HepG2 (cell line): ENCODE measurements around the gene CSTF1. TPM values are rescaled to one million over a fixed set of nuclear protein-coding genes. Genes with fewer than 3 reads are reported as not detected.
A peak's percentile ranks its signal among the peaks of the same experiment; 100 is the strongest.

Experiments
- ATAC-seq: fragments of 200-7000 bp; cut with Tn5 transposase; 3 replicates; pipeline ENCODE4 v1.9.1; 2020; ENCODE audit warnings: mild to moderate bottlenecking, moderate library complexity
- BruUV-seq: library from RNA; stranded (reverse); fragments of 400-500 nt; replicated peaks from 2 replicates; lab custom pipeline; 2021; lab: Mats Ljungman, UMichigan
- CTCF ChIA-PET: fragments of 300-600 bp; formaldehyde crosslinking; extraction: SDS; loops from one replicate; lab custom pipeline; 2021; ENCODE audit warnings: low total read pairs, inconsistent platforms, low intra/inter-chr PET ratio; lab: Yijun Ruan, JAX
- POLR2A ChIA-PET: fragments of 350-600 bp; sonication (Branson Sonifier 250); formaldehyde crosslinking; loops from one replicate; lab custom pipeline; 2020; ENCODE audit warnings: antibody characterized with exemption, inconsistent platforms; lab: Yijun Ruan, JAX
- DNase-seq: peaks from one replicate; pipeline ENCODE4 v3.0.0-alpha.2; 2015; ENCODE audit warnings: low spot score
- FAIRE-seq: peaks from 3 replicates; lab custom pipeline; 2011; peaks lifted over from hg19 to GRCh38; lab: Jason Lieb, UNC
- H2AFZ ChIP-seq: one replicate; pipeline ENCODE4 v1.6.1; 2011; ENCODE audit warnings: low read length, inconsistent platforms
- H3K27ac ChIP-seq: fragments of 300-600 bp; 3 replicates; pipeline ENCODE4 v1.8.0; 2011; ENCODE audit warnings: mixed run types, mild to moderate bottlenecking, mixed read lengths, low read length, inconsistent platforms; ENCODE audit not compliant: insufficient read depth; ENCODE audit errors: extremely low read length
- H3K27me3 ChIP-seq, 2 experiments: fragments of 200-600 bp in 1 of 2; 2 replicates in 1 of 2; 3 replicates in 1 of 2; pipeline versions ENCODE4 v1.6.0 to v1.8.0; 2011; ENCODE audit warnings: low read length in 2 of 2, mild to moderate bottlenecking in 2 of 2, moderate library complexity in 2 of 2, inconsistent platforms in 1 of 2; ENCODE audit not compliant: insufficient read depth in 2 of 2, control insufficient read depth in 1 of 2
- H3K36me3 ChIP-seq, 2 experiments: fragments of 200-600 bp in 1 of 2; replicated peaks in 1 of 2; 2 replicates in 1 of 2; 3 replicates in 1 of 2; pipeline versions ENCODE4 v1.5.1 to v1.8.0; 2011; ENCODE audit warnings: low read length in 2 of 2, inconsistent platforms in 1 of 2; ENCODE audit not compliant: insufficient read depth in 2 of 2, control insufficient read depth in 1 of 2
- H3K4me1 ChIP-seq: 2 replicates; pipeline ENCODE4 v1.5.1; 2012; ENCODE audit warnings: low read length, inconsistent platforms; ENCODE audit not compliant: insufficient read depth
- H3K4me2 ChIP-seq: 2 replicates; pipeline ENCODE4 v1.6.0; 2011; ENCODE audit warnings: low read depth, low read length, inconsistent platforms
- H3K4me3 ChIP-seq, 3 experiments: fragments of 200-600 bp in 1 of 3; sonication (generic), shearing (Covaris generic) in 1 of 3; replicated peaks in 1 of 3; 2 replicates each; pipeline ENCODE4 v1.5.1; 2011 to 2016; ENCODE audit warnings: low read length in 3 of 3, inconsistent platforms in 2 of 3, low read depth in 2 of 3, mild to moderate bottlenecking in 2 of 3, control low read depth in 1 of 3, mixed read lengths in 1 of 3; ENCODE audit not compliant: insufficient read depth in 1 of 3
- H3K79me2 ChIP-seq: one replicate; pipeline ENCODE4 v1.6.1; 2011; ENCODE audit warnings: low read length, inconsistent platforms; ENCODE audit not compliant: insufficient read depth
- H3K9ac ChIP-seq: 2 replicates; pipeline ENCODE4 v1.6.0; 2011; ENCODE audit warnings: mild to moderate bottlenecking, low read depth, low read length, inconsistent platforms; ENCODE audit not compliant: insufficient read depth
- H3K9me3 ChIP-seq: 2 replicates; pipeline ENCODE4 v1.5.1; 2012; ENCODE audit warnings: mild to moderate bottlenecking, low read length
- H4K20me1 ChIP-seq: 2 replicates; pipeline ENCODE4 v1.6.0; 2011; ENCODE audit warnings: inconsistent platforms, mild to moderate bottlenecking, low read length, moderate library complexity; ENCODE audit not compliant: insufficient read depth
- ATF2 ChIP-seq: sonication (generic); formaldehyde crosslinking; IDR thresholded peaks from 2 replicates; pipeline ENCODE4 v1.4.0; 2020; ENCODE audit warnings: missing genetic modification reagents
- DR1 ChIP-seq: sonication (generic); formaldehyde crosslinking; IDR thresholded peaks from 2 replicates; pipeline ENCODE4 v1.8.0; 2021; ENCODE audit warnings: mild to moderate bottlenecking, missing genetic modification reagents, inconsistent platforms
- ERF ChIP-seq: IDR thresholded peaks from 2 replicates; pipeline ENCODE4 v1.6.1; 2018; ENCODE audit warnings: missing biosample characterization, missing genetic modification reagents
- ISX ChIP-seq: sonication (generic); formaldehyde crosslinking; conservative IDR thresholded peaks from 2 replicates; pipeline ENCODE4 v1.5.0; 2020; ENCODE audit warnings: missing genetic modification reagents
- KAT2B ChIP-seq: fragments of 150-350 bp; IDR thresholded peaks from 2 replicates; pipeline ENCODE4 v1.6.1; 2014; ENCODE audit warnings: low read depth, low read length, borderline replicate concordance
- MXD1 ChIP-seq: sonication (generic); formaldehyde crosslinking; IDR thresholded peaks from 2 replicates; pipeline ENCODE4 v1.4.0; 2020; ENCODE audit warnings: mild to moderate bottlenecking, missing genetic modification reagents
- PATZ1 ChIP-seq: sonication (generic); formaldehyde crosslinking; IDR thresholded peaks from 2 replicates; pipeline ENCODE4 v1.4.0; 2020; ENCODE audit warnings: missing genetic modification reagents
- RBAK ChIP-seq: sonication (generic); formaldehyde crosslinking; IDR thresholded peaks from 2 replicates; pipeline ENCODE4 v1.5.1; 2020; ENCODE audit warnings: mild to moderate bottlenecking, missing genetic modification reagents
- ZKSCAN1 ChIP-seq: fragments of 150-350 bp; IDR thresholded peaks from 2 replicates; pipeline ENCODE4 v1.6.1; 2014; ENCODE audit warnings: low read length
- ZNF205 ChIP-seq: IDR thresholded peaks from 2 replicates; pipeline ENCODE4 v1.6.1; 2018; ENCODE audit warnings: missing biosample characterization, missing genetic modification reagents
- ZNF232 ChIP-seq: sonication (generic); formaldehyde crosslinking; IDR thresholded peaks from 2 replicates; pipeline ENCODE4 v1.4.0; 2020; ENCODE audit warnings: missing genetic modification reagents, borderline replicate concordance
- ZNF30 ChIP-seq: sonication (generic); formaldehyde crosslinking; IDR thresholded peaks from 2 replicates; pipeline ENCODE4 v1.5.0; 2020; ENCODE audit warnings: mild to moderate bottlenecking, missing genetic modification reagents
- ZNF333 ChIP-seq: sonication (generic); formaldehyde crosslinking; IDR thresholded peaks from 2 replicates; pipeline ENCODE4 v1.4.0; 2020; ENCODE audit warnings: mild to moderate bottlenecking, missing genetic modification reagents, borderline replicate concordance
- ZNF570 ChIP-seq: sonication (generic); formaldehyde crosslinking; IDR thresholded peaks from 2 replicates; pipeline ENCODE4 v1.4.0; 2020; ENCODE audit warnings: mild to moderate bottlenecking, missing genetic modification reagents, borderline replicate concordance
- ZNF615 ChIP-seq: sonication (generic); formaldehyde crosslinking; IDR thresholded peaks from 2 replicates; pipeline ENCODE4 v1.5.0; 2020; ENCODE audit warnings: mild to moderate bottlenecking, missing genetic modification reagents, borderline replicate concordance
- WGBS: methylation state at CpG from one replicate; pipeline ENCODE4 v1.1.6; 2017; ENCODE audit warnings: low lambda C conversion rate; 5-methylcytosine and 5-hydroxymethylcytosine counted together
- in situ Hi-C: cut with HindIII; loops from 2 replicates; pipeline ENCODE4 v1.10.0; 2017; ENCODE audit warnings: low pct_unique_long_range_greater_than_20kb; ENCODE audit not compliant: extremely low pct_ligation_motif_present
- intact Hi-C: fragments of 100-400 bp; cut with micrococcal nuclease; formaldehyde crosslinking; loops from one replicate; pipeline ENCODE4 v1.10.0; 2022; ENCODE audit not compliant: unreplicated experiment
- polyA plus RNA-seq, 8 experiments: library from polyadenylated mRNA; depleted of rRNA in 3 of 8; stranded (reverse) in 7 of 8; unstranded in 1 of 8; fragments of >200 nt; fragmentation: Illumina TruSeq in 4 of 8; extraction: Trizol in 4 of 8; gene quantifications; 2 replicates each; pipeline versions ENCODE4 v1.2.1 to v1.2.3, GENCODE V29; 2011 to 2016; ENCODE audit warnings: low read depth in 4 of 8, missing spikeins in 1 of 8, mixed read lengths in 1 of 8; ENCODE audit not compliant: insufficient read depth in 1 of 8
- total RNA-seq, 5 experiments: library from RNA; depleted of rRNA; stranded (reverse); fragments of >200 nt; fragmentation: Illumina TruSeq; extraction: Trizol; gene quantifications; 2 replicates each; pipeline ENCODE4 v1.2.3, GENCODE V29; 2016; ENCODE audit warnings: low read depth in 1 of 5
- TF ChIP-seq, protein P1 (sequence below), 2 experiments: sonication (generic) in 1 of 2; formaldehyde crosslinking in 1 of 2; IDR thresholded peaks; 2 replicates each; pipeline versions ENCODE4 v1.5.1 to v1.6.1; 2011 to 2020; ENCODE audit warnings: borderline replicate concordance in 1 of 2, low read depth in 1 of 2, low read length in 1 of 2, mild to moderate bottlenecking in 1 of 2, missing genetic modification reagents in 1 of 2, moderate library complexity in 1 of 2

Gene CSTF1
- total and polyA plus RNA-seq, 2 of the 13 experiments (the other 11 are each of a cell fraction or from before 2014, with no cell fraction given), result 70.9 to 100 TPM

- Histone ChIP-seq H3K9me3 (no peaks in the 10 kb centered on the region), H3K27me3 (no peaks in the 10 kb centered on the region; a peak in 1 of 5 replicates), H2AFZ (peak overlapping the region; percentile 16), H3K9ac (peak overlapping the region; percentile 93), H4K20me1 (peaks cover 3% of the 10 kb centered on the region; the same call in 1 of the 2 replicates), H3K4me1 (peaks cover 29% of the 10 kb centered on the region), H3K79me2 (peaks cover 11% of the 10 kb centered on the region), H3K27ac (peak overlapping the region; percentile 76), H3K36me3 (peaks cover 1 to 4% of the 10 kb centered on the region in 2 experiments; a peak in 2 of 5 replicates), H3K4me3 (peak overlapping the region; percentile 83 to 94 (median 93)), H3K4me2 (peak overlapping the region; percentile 92)
- in situ Hi-C loops, result loop anchor here (10.0 kb wide), 1 partner anchor 115 kb away; the partner anchor contains the start of gene MC3R
- WGBS, result under 1% methylated on average over 38 of the region's 51 CpGs
- TSS peak; percentile 93 for BruUV-seq
- intact Hi-C loops, result loop anchor here (1.0 kb wide), 1 partner anchor 33 kb away; the partner anchor contains the start of genes AURKA and CSTF1
- ATAC-seq (peak; percentile 81), DNase-seq (peak; percentile 79), FAIRE-seq (peak; percentile 4)
- ChIA-PET POLR2A (interaction anchor here (0.7 to 5.9 kb wide), 15 partner anchors 9 to 888 kb away, joined by 3 to 91 read pairs (median 3); partner anchors contain the start of genes AURKA, CASS4 and CSTF1), CTCF (no interaction called here)
- TF ChIP-seq ZKSCAN1 (no peak), ATF2 (no peak), DR1 (CRISPR knock-in tag) (peak; percentile 26; the same call in 1 of the 2 replicates), ZNF333 (CRISPR knock-in tag) (0 out of 2 replicates have a peak, but pooled peaks have one; percentile 17), ZNF232 (no peak), MXD1 (peak; percentile 60; the same call in 1 of the 2 replicates), RBAK (CRISPR knock-in tag) (no peak), ZNF570 (CRISPR knock-in tag) (no peak), ZNF30 (CRISPR knock-in tag) (no peak), KAT2B (no peak), ISX (CRISPR knock-in tag) (0 out of 2 replicates have a peak, but pooled peaks have one; percentile 26), ERF (peak; percentile 44; the same call in 1 of the 2 replicates), PATZ1 (CRISPR knock-in tag) (peak; percentile 7; the same call in 1 of the 2 replicates), ZNF615 (peak; percentile 86; the same call in 1 of the 2 replicates), ZNF205 (CRISPR knock-in tag) (no peak)
- TF ChIP-seq, protein P1, sequence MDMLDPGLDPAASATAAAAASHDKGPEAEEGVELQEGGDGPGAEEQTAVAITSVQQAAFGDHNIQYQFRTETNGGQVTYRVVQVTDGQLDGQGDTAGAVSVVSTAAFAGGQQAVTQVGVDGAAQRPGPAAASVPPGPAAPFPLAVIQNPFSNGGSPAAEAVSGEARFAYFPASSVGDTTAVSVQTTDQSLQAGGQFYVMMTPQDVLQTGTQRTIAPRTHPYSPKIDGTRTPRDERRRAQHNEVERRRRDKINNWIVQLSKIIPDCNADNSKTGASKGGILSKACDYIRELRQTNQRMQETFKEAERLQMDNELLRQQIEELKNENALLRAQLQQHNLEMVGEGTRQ (IDR thresholded peaks at IDR 0.05; ENCODE audit: low read depth, low read length), result no peak
- TF ChIP-seq, protein P1 (CRISPR knock-in tag; IDR thresholded peaks at IDR 0.05; ENCODE audit: borderline replicate concordance), result no peak
Measured at GRCh38 chr20:56359212-56360132, 33.0 kb upstream of the CSTF1 start.
